Coronary artery (tissue), 2 donors: ENCODE results near the gene PORCN.

ENCODE experiments used
- DNase-seq: peaks from one replicate; pipeline ENCODE4 v3.0.0-alpha.2; 2017; ENCODE audit warnings: low spot score
- H3K27ac ChIP-seq, 2 donors: fragments of 200-600 bp; sonication (generic); one replicate each; pipeline ENCODE4 v1.5.1; 2016 to 2019
- H3K4me3 ChIP-seq: fragments of 200-600 bp; sonication (generic); 2 replicates; pipeline ENCODE4 v1.5.1; 2016; ENCODE audit warnings: mild to moderate bottlenecking, moderate library complexity
- CTCF ChIP-seq: fragments of 200-600 bp; sonication (generic); IDR thresholded peaks from one replicate; pipeline ENCODE4 v1.5.1; 2019; ENCODE audit warnings: antibody characterized with exemption

Gene PORCN

DNA sequence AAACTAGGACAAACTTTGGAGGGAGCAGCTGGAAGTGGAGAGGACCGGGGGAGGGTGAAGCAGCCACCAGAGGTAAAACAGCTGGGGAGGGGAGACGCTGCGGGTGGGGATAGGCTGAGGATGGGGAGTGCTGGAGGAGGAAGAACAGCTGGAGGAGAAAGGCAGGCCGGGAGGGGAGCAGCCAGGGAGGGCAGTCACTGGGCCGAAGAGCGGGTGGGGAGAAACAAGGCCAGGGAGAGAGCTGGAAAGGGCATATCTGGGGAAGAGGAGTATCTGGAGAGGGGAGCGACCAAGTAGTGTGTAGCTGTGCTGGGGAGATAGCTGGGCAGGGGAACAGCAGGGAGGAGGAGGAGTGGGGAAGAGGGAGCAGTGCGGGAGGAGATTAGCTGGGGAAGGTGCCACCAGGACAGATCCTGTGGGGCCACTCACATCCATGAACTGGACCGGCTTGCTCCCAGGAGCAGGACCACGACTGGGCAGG is 41.5 kb upstream of the PORCN start:
- Histone ChIP-seq H3K4me3 (peak overlapping the region; percentile 59), H3K27ac (no peak overlapping the region)
- no peak for TF ChIP-seq CTCF
- DNase-seq: no peak

DNA sequence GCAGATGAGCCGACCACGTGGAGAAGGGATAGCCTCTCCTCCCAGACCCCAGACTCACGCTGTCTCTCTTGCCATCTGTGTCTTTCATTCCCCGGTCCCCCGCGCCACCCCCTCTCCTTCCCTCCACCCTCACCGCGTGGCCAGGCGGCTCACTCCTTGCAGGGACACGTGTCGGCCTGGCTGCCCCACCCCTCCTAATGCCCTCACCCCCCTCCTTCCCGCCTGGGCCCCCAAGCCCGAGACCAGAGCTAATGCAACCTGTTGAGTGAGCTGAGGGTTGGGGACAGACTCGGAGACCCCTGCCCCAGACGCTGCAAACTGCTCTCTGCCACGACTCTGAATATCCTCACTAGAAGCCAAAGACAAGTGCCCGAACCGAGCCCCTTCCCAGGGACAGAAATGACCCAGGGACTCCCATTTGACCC is 40.5 kb upstream of the PORCN start:
- DNase-seq: no peak

DNA sequence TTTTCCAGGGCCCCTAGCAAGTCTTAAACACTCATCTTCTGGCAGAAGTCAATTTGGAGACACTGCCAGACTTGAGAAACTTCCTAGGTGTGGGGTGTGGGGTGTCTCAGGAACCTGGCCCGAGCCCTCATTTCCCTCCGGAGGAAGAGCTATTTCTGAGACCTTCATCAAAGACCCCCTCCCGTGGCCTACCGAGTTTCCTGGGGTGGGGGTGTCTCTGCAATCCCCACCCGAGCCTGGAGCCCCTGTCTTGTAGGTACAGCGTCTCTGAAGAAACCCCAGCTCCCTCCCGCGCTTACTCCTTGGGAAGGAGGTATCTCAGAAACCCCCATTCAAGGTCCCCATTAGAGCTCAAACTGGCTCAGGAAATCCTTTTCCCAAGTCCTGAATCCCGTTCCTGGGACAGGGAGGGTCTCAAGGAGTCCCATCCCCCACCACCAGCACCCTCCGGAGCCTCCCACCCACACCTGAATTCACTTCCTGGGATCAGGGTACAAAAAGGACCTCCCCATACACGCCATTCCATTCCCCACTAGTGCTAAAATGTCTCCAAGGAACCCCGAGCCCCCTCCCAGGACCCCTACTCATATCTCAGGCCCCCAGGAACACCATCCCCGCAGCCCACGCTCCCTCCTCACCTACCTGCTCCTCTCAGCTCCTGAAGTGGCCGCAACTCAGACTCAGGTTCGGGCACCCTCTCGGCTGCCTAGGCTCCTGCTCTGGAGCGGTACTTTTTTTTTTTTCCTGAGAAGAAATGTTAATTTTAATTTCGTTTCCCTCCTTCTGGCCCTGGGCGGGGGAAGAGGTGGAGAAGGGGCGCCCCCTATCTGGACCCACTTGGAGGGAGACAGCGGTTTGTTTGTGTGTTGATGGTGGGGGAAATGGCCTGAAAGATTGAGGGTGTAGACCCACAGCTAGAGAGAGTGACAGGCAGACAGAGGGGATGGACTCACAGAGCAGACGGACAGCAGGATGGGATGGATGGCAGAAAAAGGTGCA is 39.8 kb upstream of the PORCN start:
- Histone ChIP-seq H3K27ac (no peak overlapping the region), H3K4me3 (peak overlapping the region; percentile 59)
- TF ChIP-seq CTCF: no peak
- no peak for DNase-seq

More for the DNA sequence above, 40.5 kb upstream of the PORCN start:
- no peak overlapping the region for H3K27ac ChIP-seq
- no peak for TF ChIP-seq CTCF
- peak overlapping the region; percentile 59 for H3K4me3 ChIP-seq

DNA sequence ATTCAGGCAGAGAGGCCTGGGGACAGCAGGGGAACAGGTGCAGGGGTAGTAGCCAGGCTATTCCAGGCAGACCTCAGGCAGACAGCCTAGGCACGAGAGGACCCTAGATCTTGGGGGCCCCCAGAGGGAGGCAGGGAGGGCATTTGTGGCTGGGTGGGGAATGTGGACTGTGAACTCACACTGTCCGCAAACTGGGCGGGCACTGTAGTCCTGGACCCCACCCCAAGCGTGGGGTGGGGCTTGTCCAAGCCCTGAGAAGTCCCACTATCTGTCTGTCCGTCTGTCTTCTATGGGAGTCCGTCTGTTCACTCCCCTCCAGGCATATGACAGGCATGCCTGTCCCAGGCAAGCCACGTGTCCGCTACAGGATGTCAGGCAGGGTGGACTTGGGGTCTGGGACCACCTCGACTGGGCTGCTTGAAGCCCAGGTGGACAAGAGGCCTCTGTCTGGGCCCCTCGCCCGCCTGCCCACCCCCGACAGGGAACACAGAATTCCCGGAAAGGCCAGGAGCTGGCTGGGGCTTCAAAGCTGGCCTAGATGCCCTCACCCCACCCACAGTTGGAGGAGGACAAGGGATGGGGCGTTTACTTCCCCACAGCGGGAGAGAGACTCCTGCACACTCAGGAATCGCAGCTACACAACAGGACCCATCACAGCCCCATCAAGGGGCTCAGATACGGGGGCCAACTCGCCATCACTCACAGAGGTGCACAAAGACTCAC is 38.5 kb upstream of the PORCN start, which contains the start of gene SLC38A5:
Gene SLC38A5 (minus strand): TSS at position 151 of the 723 bp plus-strand sequence. CDS start 2,336 bp downstream, outside the sequence.
- H3K27ac ChIP-seq: no peak within 1 kb of the TSS
- H3K4me3 ChIP-seq: peak within 1 kb of the TSS; percentile 59
- no peak for DNase-seq
- TF ChIP-seq CTCF: no peak

- Histone ChIP-seq H3K4me3 (no peak overlapping the region), H3K27ac (no peak overlapping the region)
- TF ChIP-seq CTCF: no peak
- no peak for DNase-seq
Observed at GRCh38 chrX:48470833-48471118, 38.0 kb upstream of the PORCN start.

GRCh38 chrX:48471504-48471903 is 37.3 kb upstream of the PORCN start:
- Histone ChIP-seq H3K27ac (no peak overlapping the region), H3K4me3 (no peak overlapping the region)
- DNase-seq: no peak
- TF ChIP-seq CTCF: no peak
